ENCODE results near the gene SH3TC2.
A peak's percentile ranks its signal among the peaks of the same experiment; 100 is the strongest.

Gene SH3TC2

DNA sequence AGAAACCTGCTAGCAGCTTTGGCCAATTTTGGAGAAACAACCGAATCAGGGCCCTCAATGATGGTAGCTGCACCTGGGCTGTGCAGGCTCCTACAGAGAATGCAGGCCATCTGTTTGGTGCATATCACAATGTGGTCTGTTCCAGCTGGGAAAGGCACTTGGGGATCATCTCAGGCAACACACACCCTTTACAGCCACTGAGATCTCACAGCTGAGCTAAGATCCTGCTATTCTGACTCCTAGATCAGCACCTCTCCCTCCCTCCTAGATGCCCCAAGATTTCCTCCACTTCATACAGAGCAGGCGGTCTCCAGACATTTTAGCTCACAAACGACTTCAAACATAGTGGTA, 100.7 kb downstream of the SH3TC2 start:
- TF ChIP-seq, protein P1, sequence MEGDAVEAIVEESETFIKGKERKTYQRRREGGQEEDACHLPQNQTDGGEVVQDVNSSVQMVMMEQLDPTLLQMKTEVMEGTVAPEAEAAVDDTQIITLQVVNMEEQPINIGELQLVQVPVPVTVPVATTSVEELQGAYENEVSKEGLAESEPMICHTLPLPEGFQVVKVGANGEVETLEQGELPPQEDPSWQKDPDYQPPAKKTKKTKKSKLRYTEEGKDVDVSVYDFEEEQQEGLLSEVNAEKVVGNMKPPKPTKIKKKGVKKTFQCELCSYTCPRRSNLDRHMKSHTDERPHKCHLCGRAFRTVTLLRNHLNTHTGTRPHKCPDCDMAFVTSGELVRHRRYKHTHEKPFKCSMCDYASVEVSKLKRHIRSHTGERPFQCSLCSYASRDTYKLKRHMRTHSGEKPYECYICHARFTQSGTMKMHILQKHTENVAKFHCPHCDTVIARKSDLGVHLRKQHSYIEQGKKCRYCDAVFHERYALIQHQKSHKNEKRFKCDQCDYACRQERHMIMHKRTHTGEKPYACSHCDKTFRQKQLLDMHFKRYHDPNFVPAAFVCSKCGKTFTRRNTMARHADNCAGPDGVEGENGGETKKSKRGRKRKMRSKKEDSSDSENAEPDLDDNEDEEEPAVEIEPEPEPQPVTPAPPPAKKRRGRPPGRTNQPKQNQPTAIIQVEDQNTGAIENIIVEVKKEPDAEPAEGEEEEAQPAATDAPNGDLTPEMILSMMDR (IDR thresholded peaks at IDR 0.05; ENCODE audit: low read depth, low read length): no peak
- no peak for DNase-seq (ENCODE audit: low read depth in 2 of 2)

DNA sequence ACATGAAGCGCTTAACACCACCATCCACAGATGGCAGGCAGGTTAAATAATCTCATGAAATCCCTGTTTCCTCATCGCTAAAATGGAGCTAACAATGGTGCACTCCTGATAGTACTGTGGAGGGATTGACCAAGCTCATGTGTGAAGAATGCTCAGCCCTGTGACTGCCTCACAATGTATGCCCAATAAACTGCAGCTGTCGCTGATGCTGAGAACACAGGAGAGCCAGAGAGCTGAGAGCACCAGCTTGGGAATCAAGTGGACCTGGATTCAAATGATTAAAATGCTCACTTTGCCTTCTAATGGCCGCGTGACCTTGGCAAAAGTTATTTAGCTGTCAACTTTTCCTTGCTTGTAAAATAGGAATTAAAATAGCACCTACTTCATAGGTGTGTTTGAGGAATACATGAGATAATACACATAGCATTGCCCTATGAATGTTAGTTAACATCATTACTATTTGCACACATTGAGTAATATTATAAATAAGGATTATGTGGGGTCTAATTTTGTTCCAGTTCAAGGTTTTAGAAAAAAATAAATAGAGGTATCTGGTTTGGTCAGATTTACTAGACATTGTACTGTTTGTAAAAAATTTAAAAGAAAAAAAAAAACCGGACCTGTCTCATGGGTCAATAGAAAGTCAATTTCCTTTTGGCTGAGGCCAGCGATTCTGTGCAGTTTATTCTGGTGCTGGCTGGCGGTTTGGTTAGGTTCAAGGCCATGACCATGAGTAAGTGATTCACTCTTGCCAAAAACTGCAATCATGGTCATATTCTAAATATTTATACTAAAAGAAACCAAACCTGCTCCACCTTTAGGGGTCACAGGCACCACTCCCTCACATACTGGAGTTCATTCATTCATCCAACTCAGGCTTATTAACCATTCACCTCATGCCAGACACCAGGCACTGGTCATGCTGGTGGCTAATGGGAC, 101.3 kb downstream of the SH3TC2 start:
- TF ChIP-seq, protein P1 (IDR thresholded peaks at IDR 0.05; ENCODE audit: low read depth, low read length): no peak
- DNase-seq (ENCODE audit: low read depth in 2 of 2): peak in 1 of 2 donors; percentile 26
- H3K4me3 ChIP-seq (replicated peaks in 1 of 2; ENCODE audit: low read depth in 2 of 2, low read length in 2 of 2): no peak overlapping the region

More for the DNA sequence above, 100.7 kb downstream of the SH3TC2 start:
- H3K4me3 ChIP-seq (replicated peaks in 1 of 2; ENCODE audit: low read depth in 2 of 2, low read length in 2 of 2): no peak overlapping the region

- no peak overlapping the region for H3K4me3 ChIP-seq (replicated peaks in 1 of 2; ENCODE audit: low read depth in 2 of 2, low read length in 2 of 2)
- TF ChIP-seq, protein P1 (IDR thresholded peaks at IDR 0.05; ENCODE audit: low read depth, low read length): no peak
- DNase-seq (ENCODE audit: low read depth in 2 of 2): no peak
Observed at GRCh38 chr5:148960070-148960769, 102.6 kb downstream of the SH3TC2 start.

DNA sequence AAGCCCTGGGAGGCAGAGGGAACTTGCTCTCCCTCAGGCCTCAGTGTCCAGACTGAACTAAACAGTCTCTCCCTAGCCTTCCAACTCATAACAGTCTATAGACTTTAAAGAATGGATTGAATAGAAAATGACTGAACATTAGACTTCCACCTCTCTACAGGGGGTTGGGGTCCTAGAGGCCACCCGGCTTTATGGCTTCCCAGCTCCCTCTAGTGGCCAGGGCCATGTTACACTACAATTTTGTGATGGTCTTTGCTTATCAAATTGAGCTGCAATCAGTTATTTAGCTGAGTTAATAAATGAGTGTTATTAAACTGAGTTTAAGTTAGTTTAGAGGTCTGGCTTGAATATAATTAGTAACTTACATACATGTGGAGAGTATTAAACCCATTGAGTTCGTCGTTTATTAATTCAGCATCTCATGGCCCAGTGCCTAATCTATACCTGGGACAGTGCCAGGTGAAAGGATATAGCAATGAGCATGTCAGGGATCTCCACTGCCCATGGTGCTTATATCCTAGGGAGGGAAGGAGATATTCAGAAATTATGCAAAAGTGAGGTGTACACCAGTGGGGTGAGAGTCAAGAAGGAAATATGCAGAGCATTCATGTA, 105.2 kb downstream of the SH3TC2 start:
- no peak overlapping the region for H3K4me3 ChIP-seq (replicated peaks in 1 of 2; ENCODE audit: low read depth in 2 of 2, low read length in 2 of 2)
- DNase-seq (ENCODE audit: low read depth in 2 of 2): peak; percentile 42 to 49
- TF ChIP-seq, protein P1 (IDR thresholded peaks at IDR 0.05; ENCODE audit: low read depth, low read length): peak; percentile 78

DNA sequence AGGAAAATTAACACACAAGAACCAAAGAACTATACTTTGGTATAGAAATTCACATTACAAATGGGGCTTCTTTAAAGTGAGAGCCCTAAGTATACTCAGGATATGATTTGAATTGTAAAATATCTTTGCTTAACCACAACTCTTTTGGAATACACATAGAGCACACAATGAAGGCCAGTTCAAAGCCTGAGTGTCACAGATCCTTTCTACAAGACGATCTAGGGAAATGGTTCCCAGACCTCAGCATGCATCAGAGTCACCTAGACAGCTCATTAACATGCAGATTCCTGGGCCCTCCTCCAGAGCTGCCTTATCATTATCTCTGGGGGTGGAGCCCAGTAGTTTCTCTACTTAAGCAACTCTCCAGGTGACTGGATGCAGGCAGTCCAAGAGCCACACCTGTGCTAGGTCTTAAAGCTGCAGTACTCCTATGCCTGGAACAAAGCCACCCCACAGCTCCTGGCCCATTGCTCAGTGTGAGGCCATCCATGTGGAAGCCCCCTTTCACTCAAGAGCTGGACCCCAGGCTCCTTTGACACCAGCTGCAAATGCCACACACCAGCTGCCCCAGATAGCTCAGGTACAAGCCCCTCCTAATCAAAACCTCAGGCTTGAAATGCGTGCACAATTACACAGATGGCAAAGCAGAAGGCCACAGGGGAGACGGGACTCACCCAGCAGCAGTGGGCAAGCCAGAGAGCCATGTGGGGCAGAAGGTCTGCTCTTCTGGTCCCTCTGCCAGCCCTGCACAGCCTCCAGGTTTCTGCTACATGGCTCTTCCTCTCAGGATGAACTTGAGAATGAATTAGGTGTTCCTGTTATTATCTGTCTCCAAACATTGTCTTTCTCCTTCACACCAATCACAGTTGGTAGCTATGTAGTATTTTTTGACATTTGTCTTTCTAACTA, 106.1 kb downstream of the SH3TC2 start:
- no peak for DNase-seq (ENCODE audit: low read depth in 2 of 2)
- no peak overlapping the region for H3K4me3 ChIP-seq (replicated peaks in 1 of 2; ENCODE audit: low read depth in 2 of 2, low read length in 2 of 2)
- TF ChIP-seq, protein P1 (IDR thresholded peaks at IDR 0.05; ENCODE audit: low read depth, low read length): no peak
